ENCODE data around the gene NUP85.

DNA sequence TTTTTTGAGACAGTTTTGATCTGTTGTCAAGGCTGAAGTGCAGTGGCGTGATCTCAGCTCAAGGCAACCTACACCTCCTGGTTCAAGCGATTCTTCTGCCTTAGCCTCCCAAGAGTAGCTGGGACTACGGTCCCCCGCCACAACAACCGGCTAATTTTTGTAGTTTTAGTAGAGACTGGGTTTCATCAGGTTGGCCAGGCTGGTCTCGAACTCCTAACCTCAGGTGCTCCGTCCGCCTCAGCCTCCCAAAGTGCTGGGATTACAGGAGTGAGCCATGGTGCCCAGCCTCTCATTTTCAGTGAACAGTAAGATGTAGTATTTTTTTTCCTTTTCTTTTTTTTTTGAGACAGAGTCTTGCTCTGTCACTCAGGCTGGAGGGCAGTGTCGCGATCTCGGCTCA, 30.5 kb upstream of the NUP85 start:
- TF ChIP-seq, protein P1, sequence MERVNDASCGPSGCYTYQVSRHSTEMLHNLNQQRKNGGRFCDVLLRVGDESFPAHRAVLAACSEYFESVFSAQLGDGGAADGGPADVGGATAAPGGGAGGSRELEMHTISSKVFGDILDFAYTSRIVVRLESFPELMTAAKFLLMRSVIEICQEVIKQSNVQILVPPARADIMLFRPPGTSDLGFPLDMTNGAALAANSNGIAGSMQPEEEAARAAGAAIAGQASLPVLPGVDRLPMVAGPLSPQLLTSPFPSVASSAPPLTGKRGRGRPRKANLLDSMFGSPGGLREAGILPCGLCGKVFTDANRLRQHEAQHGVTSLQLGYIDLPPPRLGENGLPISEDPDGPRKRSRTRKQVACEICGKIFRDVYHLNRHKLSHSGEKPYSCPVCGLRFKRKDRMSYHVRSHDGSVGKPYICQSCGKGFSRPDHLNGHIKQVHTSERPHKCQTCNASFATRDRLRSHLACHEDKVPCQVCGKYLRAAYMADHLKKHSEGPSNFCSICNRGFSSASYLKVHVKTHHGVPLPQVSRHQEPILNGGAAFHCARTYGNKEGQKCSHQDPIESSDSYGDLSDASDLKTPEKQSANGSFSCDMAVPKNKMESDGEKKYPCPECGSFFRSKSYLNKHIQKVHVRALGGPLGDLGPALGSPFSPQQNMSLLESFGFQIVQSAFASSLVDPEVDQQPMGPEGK (CRISPR knock-in tag; IDR thresholded peaks at IDR 0.05; ENCODE audit: borderline replicate concordance): no peak
- TF ChIP-seq TSHZ2 (CRISPR knock-in tag; IDR thresholded peaks at IDR 0.05) (no peak), SNAI2 (CRISPR knock-in tag; IDR thresholded peaks at IDR 0.05) (no peak), TOX (CRISPR knock-in tag; IDR thresholded peaks at IDR 0.05; ENCODE audit: borderline replicate concordance) (no peak), ZNF565 (CRISPR knock-in tag; conservative IDR thresholded peaks at IDR 0.05; ENCODE audit: low read depth) (no peak), RARB (CRISPR knock-in tag; IDR thresholded peaks at IDR 0.05) (no peak), ZFP3 (CRISPR knock-in tag; IDR thresholded peaks at IDR 0.05) (no peak), PPARA (CRISPR knock-in tag; IDR thresholded peaks at IDR 0.05; ENCODE audit: borderline replicate concordance) (no peak), TCF4 (CRISPR knock-in tag; IDR thresholded peaks at IDR 0.05; ENCODE audit: borderline replicate concordance) (no peak), ZFP30 (CRISPR knock-in tag; IDR thresholded peaks at IDR 0.05) (no peak)
- TF ChIP-seq, protein P2, sequence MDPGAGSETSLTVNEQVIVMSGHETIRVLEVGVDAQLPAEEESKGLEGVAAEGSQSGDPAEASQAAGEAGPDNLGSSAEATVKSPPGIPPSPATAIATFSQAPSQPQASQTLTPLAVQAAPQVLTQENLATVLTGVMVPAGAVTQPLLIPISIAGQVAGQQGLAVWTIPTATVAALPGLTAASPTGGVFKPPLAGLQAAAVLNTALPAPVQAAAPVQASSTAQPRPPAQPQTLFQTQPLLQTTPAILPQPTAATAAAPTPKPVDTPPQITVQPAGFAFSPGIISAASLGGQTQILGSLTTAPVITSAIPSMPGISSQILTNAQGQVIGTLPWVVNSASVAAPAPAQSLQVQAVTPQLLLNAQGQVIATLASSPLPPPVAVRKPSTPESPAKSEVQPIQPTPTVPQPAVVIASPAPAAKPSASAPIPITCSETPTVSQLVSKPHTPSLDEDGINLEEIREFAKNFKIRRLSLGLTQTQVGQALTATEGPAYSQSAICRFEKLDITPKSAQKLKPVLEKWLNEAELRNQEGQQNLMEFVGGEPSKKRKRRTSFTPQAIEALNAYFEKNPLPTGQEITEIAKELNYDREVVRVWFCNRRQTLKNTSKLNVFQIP (CRISPR knock-in tag; IDR thresholded peaks at IDR 0.05; ENCODE audit: borderline replicate concordance, low read depth): no peak
